Measurements from ENCODE around the gene ZNF33A. TPM values are rescaled to one million over a fixed set of nuclear protein-coding genes. Genes with fewer than 3 reads are reported as not detected.

The ZNF33A gene
- total and polyA plus RNA-seq, 2 of the 4 experiments (the other 2 are of a cell fraction), result 5.6 to 14.3 TPM

- intact Hi-C loops (cut with micrococcal nuclease), result no loop called here
Observed at GRCh38 chr10:37965006-37965405, 45.5 kb upstream of the ZNF33A start.

More at GRCh38 chr10:37965006-37965405, 45.5 kb upstream of the ZNF33A start:
- H3K4me3 ChIP-seq (ENCODE audit: insufficient read depth, low read depth, low read length), result no peak overlapping the region
- CTCF ChIA-PET, result interaction anchor here (0.6 kb wide), 1 partner anchor 11 kb away, joined by 3 read pairs; the partner anchor contains the start of gene ZNF25
- no peak overlapping the region for H2BK120ac ChIP-seq (ENCODE audit: low read depth, low read length)
- no peaks in the 10 kb centered on the region for H4K20me1 ChIP-seq (ENCODE audit: insufficient read depth, low read length)
- no peak overlapping the region for H3K4ac ChIP-seq (ENCODE audit: low read depth, low read length)
- TF ChIP-seq CHD1 (IDR thresholded peaks at IDR 0.05; ENCODE audit: low read depth, low read length) (no peak), SMC3 (IDR thresholded peaks at IDR 0.05; ENCODE audit: low read depth, low read length) (no peak), MAZ (IDR thresholded peaks at IDR 0.05; ENCODE audit: borderline replicate concordance, low read depth, low read length) (no peak), CEBPB (IDR thresholded peaks at IDR 0.05; ENCODE audit: low read depth, low read length) (no peak), CTCF (conservative IDR thresholded peaks at IDR 0.05; ENCODE audit: low read depth, low read length) (no peak), MAFK (IDR thresholded peaks at IDR 0.05; ENCODE audit: low read depth, low read length) (no peak), ELK1 (IDR thresholded peaks at IDR 0.05; ENCODE audit: borderline replicate concordance, low read depth, low read length) (no peak), MXI1 (IDR thresholded peaks at IDR 0.05; ENCODE audit: borderline replicate concordance, low read depth, low read length) (no peak), RFX5 (IDR thresholded peaks at IDR 0.05; ENCODE audit: low read depth, low read length) (no peak), USF2 (IDR thresholded peaks at IDR 0.05; ENCODE audit: low read depth, low read length) (no peak), NFE2L2 (IDR thresholded peaks at IDR 0.05; ENCODE audit: low read depth, low read length) (no peak), POLR2A (IDR thresholded peaks at IDR 0.05; ENCODE audit: low read depth, low read length) (no peak), FOS (IDR thresholded peaks at IDR 0.05; ENCODE audit: low read depth, low read length) (no peak), BHLHE40 (IDR thresholded peaks at IDR 0.05; ENCODE audit: low read depth, low read length) (no peak)
- ATAC-seq (ENCODE audit: low read depth), result no peak
- no peak overlapping the region for H2BK5ac ChIP-seq (ENCODE audit: low read depth, low read length, poor library complexity, severe bottlenecking)
- no peak overlapping the region for H2BK20ac ChIP-seq (ENCODE audit: low read depth, low read length)
- no peak overlapping the region for H2AK5ac ChIP-seq (ENCODE audit: low read depth, low read length)
- no peak overlapping the region for H3K23ac ChIP-seq (ENCODE audit: low read depth, low read length)
- no peaks in the 10 kb centered on the region for H3K4me1 ChIP-seq (ENCODE audit: control insufficient read depth, insufficient read depth, low read length)
- no peak overlapping the region for H3K56ac ChIP-seq (ENCODE audit: extremely low read depth, insufficient read depth, low read length)
- H3K14ac ChIP-seq (replicated peaks; ENCODE audit: low read depth, low read length), result no peak overlapping the region
- H3K4me2 ChIP-seq (ENCODE audit: low read depth, low read length), result no peak overlapping the region
- BruUV-seq (replicated peaks), result no TSS peak
- no peak overlapping the region for H4K5ac ChIP-seq (ENCODE audit: low read depth, low read length)
- H3K9ac ChIP-seq (ENCODE audit: low read depth, low read length), result no peak overlapping the region
- no peaks in the 10 kb centered on the region for H3K27me3 ChIP-seq (ENCODE audit: control insufficient read depth, insufficient read depth, low read length)
- no peak overlapping the region for H3K27ac ChIP-seq (ENCODE audit: insufficient read depth, low read length)
- no peaks in the 10 kb centered on the region for H3K9me1 ChIP-seq (ENCODE audit: insufficient read depth, low read length)
- in situ Hi-C loops (cut with MboI; ENCODE audit: low sequenced_read_pairs) (no loop called here), dilution Hi-C loops (cut with HindIII; ENCODE audit: low sequenced_read_pairs, unreplicated experiment) (no loop called here)
- peaks cover 5% of the 10 kb centered on the region; the same call in 1 of the 2 replicates for H3K9me3 ChIP-seq (ENCODE audit: control insufficient read depth, insufficient read depth, low read length)
- H3K18ac ChIP-seq (ENCODE audit: low read depth, low read length), result no peak overlapping the region
- no peak overlapping the region for H4K91ac ChIP-seq (ENCODE audit: insufficient read depth, low read depth, low read length)
- H2BK15ac ChIP-seq (ENCODE audit: low read depth, low read length), result no peak overlapping the region
- POLR2A ChIA-PET (ENCODE audit: unreplicated experiment), result no interaction called here
- H3K79me1 ChIP-seq (ENCODE audit: low read depth in 1 of 2, low read length in 2 of 2), result peaks cover 0 to 3% of the 10 kb centered on the region in 2 experiments; a peak in 1 of 4 replicates
- peaks cover 9% of the 10 kb centered on the region; the same call in 1 of the 2 replicates for H3K36me3 ChIP-seq (ENCODE audit: control insufficient read depth, insufficient read depth, low read length)
- no peak for DNase-seq
- no peak overlapping the region for H2AK9ac ChIP-seq (replicated peaks; ENCODE audit: low read depth, low read length, poor library complexity)
- no peak overlapping the region for H2AFZ ChIP-seq (replicated peaks; ENCODE audit: low read length, poor library complexity)
- H4K8ac ChIP-seq (ENCODE audit: low read depth in 2 of 2, low read length in 2 of 2), result no peak overlapping the region

Measured in IMR-90 (cell line).